ENCODE data around the gene NCAPD3.
"Not testable (repeated sequence)": the region's sequence is repeated elsewhere in the genome, so short reads cannot be mapped to it uniquely, and the experiment has no call there.

NCAPD3 gene

GRCh38 chr11:134223836-134224709 lies at the start of gene NCAPD3, which contains the start of gene VPS26B:
NCAPD3 (minus strand) TSS chr11:134223967; CDS start chr11:134223926, 41 bp downstream.
VPS26B (plus strand) TSS chr11:134224671; CDS start chr11:134225123, 452 bp downstream.
- DNase-seq = peak in 55 of 56 donors; percentile 64 to 97 (median 91)

GRCh38 chr11:134273317-134273712 lies 49.5 kb upstream of the NCAPD3 start:
- no peak for DNase-seq

GRCh38 chr11:134272381-134273316 lies 48.9 kb upstream of the NCAPD3 start:
- DNase-seq = no peak

GRCh38 chr11:134271978-134272377 lies 48.2 kb upstream of the NCAPD3 start:
- no peak for DNase-seq

GRCh38 chr11:134270250-134270714 lies 46.5 kb upstream of the NCAPD3 start:
- DNase-seq = no peak

GRCh38 chr11:134267966-134268365 lies 44.2 kb upstream of the NCAPD3 start:
- no peak for DNase-seq

GRCh38 chr11:134267461-134267860 lies 43.7 kb upstream of the NCAPD3 start:
- DNase-seq = no peak

- no peak for DNase-seq
Measured at GRCh38 chr11:134266841-134267251, 43.1 kb upstream of the NCAPD3 start.

GRCh38 chr11:134266440-134266839 lies 42.7 kb upstream of the NCAPD3 start:
- no peak for DNase-seq

GRCh38 chr11:134264966-134265764 lies 41.4 kb upstream of the NCAPD3 start:
- no peak for DNase-seq

GRCh38 chr11:134261626-134262488 lies 38.1 kb upstream of the NCAPD3 start:
- DNase-seq = no peak

- no peak for DNase-seq
Measured at GRCh38 chr11:134260983-134261382, 37.2 kb upstream of the NCAPD3 start.

- DNase-seq = no peak
Measured at GRCh38 chr11:134260503-134260902, 36.7 kb upstream of the NCAPD3 start.

- DNase-seq = no peak
Measured at GRCh38 chr11:134258577-134258976, 34.8 kb upstream of the NCAPD3 start.

GRCh38 chr11:134257101-134257500 lies 33.3 kb upstream of the NCAPD3 start:
- DNase-seq = no peak

- DNase-seq = not testable (repeated sequence)
Measured at GRCh38 chr11:134255184-134255561, 31.4 kb upstream of the NCAPD3 start.

- DNase-seq = no peak
Measured at GRCh38 chr11:134254433-134255183, 30.8 kb upstream of the NCAPD3 start.

- peak; percentile 68 to 99 (median 95) for DNase-seq
Measured at GRCh38 chr11:134253188-134253993, 29.6 kb upstream of the NCAPD3 start, which contains the start of the genes ACAD8 and THYN1. ACAD8 (plus strand) TSS chr11:134253568; CDS start chr11:134253601, 33 bp downstream. THYN1 (minus strand) TSS chr11:134253352; CDS start chr11:134252882, 470 bp downstream.
